PC-3 (cell line): ENCODE results near the gene FAHD1. TPM values are rescaled to one million over a fixed set of nuclear protein-coding genes. Genes with fewer than 3 reads are reported as not detected.

Source experiments
- ATAC-seq: fragments of 200-7000 bp; cut with Tn5 transposase; 2 replicates; pipeline ENCODE4 v1.9.1; 2020; ENCODE audit warnings: mild to moderate bottlenecking, moderate library complexity
- BruUV-seq: library from RNA; stranded (reverse); fragments of 400-500 nt; replicated peaks from 2 replicates; lab custom pipeline; 2021; lab: Mats Ljungman, UMichigan
- CTCF ChIA-PET: fragments of 300-600 bp; sonication (Branson Sonifier 250); formaldehyde crosslinking; loops from one replicate; lab custom pipeline; 2022; ENCODE audit warnings: antibody characterized with exemption; lab: Charles Lee
- POLR2A ChIA-PET: fragments of 300-600 bp; sonication (Branson Sonifier 250); formaldehyde crosslinking; loops from one replicate; lab custom pipeline; 2022; ENCODE audit warnings: antibody characterized with exemption; ENCODE audit not compliant: unreplicated experiment; lab: Charles Lee
- DNase-seq: peaks from one replicate; pipeline ENCODE4 v3.0.0-alpha.2; 2015
- H2AFZ ChIP-seq: fragments of 300-600 bp; sonication (generic); 2 replicates; pipeline ENCODE4 v1.6.0; 2016; ENCODE audit warnings: antibody characterized with exemption, low read length
- H3F3A ChIP-seq: fragments of 300-600 bp; sonication (generic); one replicate; pipeline ENCODE4 v1.6.0; 2017; ENCODE audit warnings: antibody characterized with exemption, low read length, control low read depth, mild to moderate bottlenecking; ENCODE audit not compliant: unreplicated experiment
- H3K27ac ChIP-seq: fragments of 300-600 bp; sonication (generic); 2 replicates; pipeline ENCODE4 v1.5.1; 2016; ENCODE audit warnings: mild to moderate bottlenecking, low read length
- H3K27me3 ChIP-seq: fragments of 300-600 bp; sonication (generic); 2 replicates; pipeline ENCODE4 v1.6.1; 2016; ENCODE audit warnings: low read length, mixed read lengths
- H3K36me3 ChIP-seq: fragments of 300-600 bp; sonication (generic); 2 replicates; pipeline ENCODE4 v1.6.1; 2016; ENCODE audit warnings: low read depth, mixed run types, low read length, mixed read lengths
- H3K4me1 ChIP-seq: fragments of 300-600 bp; sonication (generic); 2 replicates; pipeline ENCODE4 v1.5.1; 2016; ENCODE audit warnings: low read length; ENCODE audit not compliant: insufficient read depth
- H3K4me2 ChIP-seq: fragments of 300-600 bp; sonication (generic); 2 replicates; pipeline ENCODE4 v1.6.0; 2016; ENCODE audit warnings: low read length
- H3K4me3 ChIP-seq: fragments of 300-600 bp; sonication (generic); 2 replicates; pipeline ENCODE4 v1.5.1; 2016; ENCODE audit warnings: mild to moderate bottlenecking, low read length, mixed read lengths
- H3K79me2 ChIP-seq: fragments of 300-600 bp; sonication (generic); 2 replicates; pipeline ENCODE4 v1.6.1; 2017; ENCODE audit warnings: low read length, mixed read lengths
- H3K9ac ChIP-seq: fragments of 300-600 bp; sonication (generic); 2 replicates; pipeline ENCODE4 v1.6.0; 2016; ENCODE audit warnings: mild to moderate bottlenecking, low read length
- H3K9me2 ChIP-seq: fragments of 300-600 bp; sonication (generic); replicated peaks from 2 replicates; pipeline ENCODE4 v1.6.1; 2016; ENCODE audit warnings: mixed run types, low read length, mixed read lengths
- H3K9me3 ChIP-seq: fragments of 300-600 bp; sonication (generic); 2 replicates; pipeline ENCODE4 v1.6.1; 2016; ENCODE audit warnings: low read length, mixed read lengths
- H4K20me1 ChIP-seq: fragments of 300-600 bp; sonication (generic); 2 replicates; pipeline ENCODE4 v1.6.1; 2016; ENCODE audit warnings: low read length, mixed read lengths
- CTCF ChIP-seq: fragments of 300-600 bp; sonication (generic); conservative IDR thresholded peaks from 2 replicates; pipeline ENCODE4 v1.5.1; 2017; ENCODE audit warnings: antibody characterized with exemption, low read depth, mild to moderate bottlenecking, low read length
- EZH2 ChIP-seq: fragments of 300-600 bp; sonication (generic); IDR thresholded peaks from one replicate; pipeline ENCODE4 v1.6.1; 2017; ENCODE audit warnings: antibody characterized with exemption, mild to moderate bottlenecking, low read length; ENCODE audit not compliant: unreplicated experiment
- EZH2phosphoT487 ChIP-seq: fragments of 300-600 bp; sonication (generic); IDR thresholded peaks from 2 replicates; pipeline ENCODE4 v1.6.1; 2018; ENCODE audit warnings: mild to moderate bottlenecking, antibody characterized with exemption, low read length, borderline replicate concordance
- intact Hi-C: fragments of 100-400 bp; cut with micrococcal nuclease; formaldehyde crosslinking; loops from 2 replicates; pipeline ENCODE4 v1.9.0; 2023
- total RNA-seq: library from RNA; depleted of rRNA; stranded (reverse); fragments of >200 nt; gene quantifications from 2 replicates; pipeline ENCODE4 v1.2.3, GENCODE V29; 2014

FAHD1 gene
- total RNA-seq, 1 experiment from 2014 or later: 37.5 TPM

- no peaks in the 10 kb centered on the region for H3K9me3 ChIP-seq
- CTCF ChIA-PET: interaction anchor here (0.5 kb wide), 1 partner anchor 92 kb away, joined by 7 read pairs; no protein-coding TSS in a partner anchor
- ATAC-seq (peak; percentile 99), DNase-seq (peak; percentile 70)
- no peak overlapping the region for H3K4me2 ChIP-seq
- H2AFZ ChIP-seq: 0 out of 2 replicates have a peak overlapping the region, but pooled peaks have one; percentile 48
- H3K4me3 ChIP-seq: no peak overlapping the region
- no TSS peak for BruUV-seq
- H3K27ac ChIP-seq: no peak overlapping the region
- no peaks in the 10 kb centered on the region for H3F3A ChIP-seq
- TF ChIP-seq EZH2 (no peak), CTCF (peak; percentile 82)
- no peaks in the 10 kb centered on the region for H3K79me2 ChIP-seq
- no peaks in the 10 kb centered on the region for H4K20me1 ChIP-seq
- POLR2A ChIA-PET: no interaction called here
- H3K36me3 ChIP-seq: peaks cover 4% of the 10 kb centered on the region; the same call in 1 of the 2 replicates
- intact Hi-C loops: no loop called here
- H3K4me1 ChIP-seq: no peaks in the 10 kb centered on the region
- no peaks in the 10 kb centered on the region for H3K27me3 ChIP-seq
- H3K9me2 ChIP-seq: no peaks in the 10 kb centered on the region
- H3K9ac ChIP-seq: no peak overlapping the region
These were observed 14.3 kb upstream of the FAHD1 start for GRCh38 chr16:1812732-1813163.

- BruUV-seq: no TSS peak
- intact Hi-C loops: no loop called here
These were observed 11.5 kb upstream of the FAHD1 start for GRCh38 chr16:1815461-1815860.

More at GRCh38 chr16:1815461-1815860, 11.5 kb upstream of the FAHD1 start:
- H3K4me1 ChIP-seq: no peaks in the 10 kb centered on the region
- ATAC-seq (no peak), DNase-seq (no peak)
- H2AFZ ChIP-seq: no peak overlapping the region
- no peak overlapping the region for H3K4me3 ChIP-seq
- TF ChIP-seq EZH2: no peak
- TF ChIP-seq CTCF: no peak
- no peak for TF ChIP-seq EZH2phosphoT487
- H3K79me2 ChIP-seq: no peaks in the 10 kb centered on the region
- POLR2A ChIA-PET: no interaction called here
- peaks cover 4% of the 10 kb centered on the region; the same call in 1 of the 2 replicates for H3K36me3 ChIP-seq
- H3K9me3 ChIP-seq: no peaks in the 10 kb centered on the region
- no peaks in the 10 kb centered on the region for H3K27me3 ChIP-seq
- CTCF ChIA-PET: no interaction called here
- H3F3A ChIP-seq: no peaks in the 10 kb centered on the region
- no peak overlapping the region for H3K27ac ChIP-seq
- no peak overlapping the region for H3K9ac ChIP-seq
- H4K20me1 ChIP-seq: no peaks in the 10 kb centered on the region
- H3K4me2 ChIP-seq: no peak overlapping the region
- no peaks in the 10 kb centered on the region for H3K9me2 ChIP-seq
